HG02884 (cell line): ENCODE measurements around the gene SPATA12.
A peak's percentile ranks its signal among the peaks of the same experiment; 100 is the strongest.

Experiments
- ATAC-seq: cut with Tn5 transposase; IDR thresholded peaks from one replicate; pipeline ENCODE4 v1.9.1; 2021; ENCODE audit warnings: mild to moderate bottlenecking, moderate library complexity; ENCODE audit not compliant: unreplicated experiment

Gene SPATA12

GRCh38 chr3:57048728-57049127 lies 11.7 kb upstream of the SPATA12 start:
- ATAC-seq, result no peak

DNA sequence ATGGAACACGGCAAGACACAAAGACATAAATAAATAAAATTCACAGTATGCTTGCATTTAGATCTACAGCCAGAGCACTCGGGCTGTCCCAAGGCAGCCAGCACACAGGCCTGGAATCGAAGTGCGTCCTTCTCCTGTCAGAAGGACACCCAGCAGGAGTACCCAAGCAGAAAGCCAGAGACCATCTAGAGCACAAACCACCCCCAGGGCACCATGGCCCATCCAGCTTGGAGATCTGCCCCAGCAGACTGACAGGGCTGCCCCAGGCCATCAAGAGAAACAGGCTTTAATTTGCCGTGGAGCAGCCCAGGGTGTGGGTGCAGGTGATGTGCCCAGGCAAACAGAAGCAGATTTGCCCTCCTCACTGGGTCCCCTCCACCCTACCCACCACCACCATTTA lies 7.8 kb upstream of the SPATA12 start:
- no peak for ATAC-seq

- ATAC-seq, result no peak
Measured at GRCh38 chr3:57053122-57053521, 7.3 kb upstream of the SPATA12 start.

DNA sequence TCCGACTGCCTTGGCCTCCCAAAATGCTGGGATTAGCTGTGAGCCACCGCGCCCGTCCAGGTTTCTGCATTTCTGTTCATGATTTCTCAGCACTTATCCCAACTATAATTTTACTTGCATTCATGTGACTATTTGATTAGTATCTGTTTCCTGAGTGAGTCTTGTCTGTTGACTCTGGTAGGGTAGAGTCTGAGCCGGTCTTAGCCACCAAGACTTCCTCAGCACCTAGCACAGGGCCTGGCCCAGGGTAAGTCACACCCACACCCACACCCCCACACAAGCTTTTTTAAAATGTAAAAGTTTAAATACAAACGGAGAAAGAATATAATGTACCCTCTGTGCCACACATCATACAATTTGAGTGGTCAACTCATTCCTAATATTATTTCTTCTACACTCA lies 3.1 kb upstream of the SPATA12 start:
- no peak for ATAC-seq

DNA sequence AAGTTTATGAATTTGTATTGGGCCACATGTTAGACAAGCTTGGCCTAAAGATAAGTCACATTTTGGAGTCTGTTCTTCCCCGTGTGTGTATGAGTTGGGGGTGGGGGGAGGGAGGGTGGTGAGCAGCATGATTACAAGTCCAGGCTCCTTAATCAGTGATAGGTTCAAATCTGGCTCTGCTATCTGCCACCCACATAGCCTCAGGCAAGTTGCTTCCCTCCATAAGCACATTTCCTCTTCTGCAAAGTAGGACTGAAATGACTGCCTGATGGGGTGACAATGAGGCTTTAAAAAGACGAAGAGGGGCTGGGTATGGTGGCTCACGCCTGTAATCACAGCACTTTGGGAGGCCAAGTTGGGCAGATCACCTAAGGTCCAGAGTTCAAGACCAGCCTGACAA lies 1.1 kb upstream of the SPATA12 start:
- ATAC-seq, result no peak

GRCh38 chr3:57061556-57061955 lies 1.1 kb downstream of the SPATA12 start:
- ATAC-seq, result no peak

- no peak for ATAC-seq
Measured at GRCh38 chr3:57062101-57062631, 1.7 kb downstream of the SPATA12 start.

DNA sequence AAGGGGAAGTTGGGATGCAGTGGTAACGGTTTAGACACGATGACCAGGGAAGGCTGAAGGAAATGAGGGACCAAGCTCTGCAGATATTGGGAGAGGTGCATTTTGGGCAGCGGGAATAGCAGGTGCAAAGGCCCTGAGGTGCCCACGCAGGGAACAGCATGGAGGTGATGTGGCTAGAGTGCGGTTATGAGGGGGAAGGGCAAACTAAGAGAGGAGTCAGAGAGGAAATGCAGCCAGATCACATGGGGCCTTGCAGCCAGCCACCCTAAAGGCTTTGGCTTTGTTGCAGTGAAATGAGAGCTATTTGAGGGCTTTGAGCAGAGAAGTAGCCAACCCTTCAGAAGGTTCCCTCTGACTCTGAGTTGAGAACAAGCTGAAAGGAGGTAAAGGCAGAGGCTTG lies 2.6 kb downstream of the SPATA12 start:
- ATAC-seq, result no peak

GRCh38 chr3:57064001-57064400 lies 3.5 kb downstream of the SPATA12 start:
- ATAC-seq, result no peak

GRCh38 chr3:57064572-57064971 lies 4.1 kb downstream of the SPATA12 start:
- no peak for ATAC-seq

DNA sequence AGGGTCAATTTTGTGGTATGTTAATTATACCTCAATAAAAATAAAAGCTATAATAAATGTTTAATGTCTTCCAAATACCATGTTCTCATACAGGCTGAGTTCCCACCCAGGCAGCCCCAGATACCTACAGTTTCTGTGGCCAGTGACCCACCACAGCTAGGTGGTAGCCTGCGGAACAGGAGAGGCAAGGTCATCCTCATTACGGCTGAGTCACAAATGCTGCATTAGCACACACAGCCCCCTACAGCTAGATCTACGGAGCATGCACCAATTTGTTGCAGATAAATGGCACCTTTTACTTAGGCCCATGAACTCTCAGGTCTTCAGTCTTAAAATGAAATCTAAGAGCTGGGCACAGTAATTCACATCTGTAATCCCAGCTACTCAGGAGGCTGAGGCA lies 5.1 kb downstream of the SPATA12 start:
- no peak for ATAC-seq

GRCh38 chr3:57066471-57066870 lies 6.0 kb downstream of the SPATA12 start:
- ATAC-seq, result no peak

GRCh38 chr3:57068437-57069089 lies 8.1 kb downstream of the SPATA12 start:
- ATAC-seq, result peak; percentile 98

DNA sequence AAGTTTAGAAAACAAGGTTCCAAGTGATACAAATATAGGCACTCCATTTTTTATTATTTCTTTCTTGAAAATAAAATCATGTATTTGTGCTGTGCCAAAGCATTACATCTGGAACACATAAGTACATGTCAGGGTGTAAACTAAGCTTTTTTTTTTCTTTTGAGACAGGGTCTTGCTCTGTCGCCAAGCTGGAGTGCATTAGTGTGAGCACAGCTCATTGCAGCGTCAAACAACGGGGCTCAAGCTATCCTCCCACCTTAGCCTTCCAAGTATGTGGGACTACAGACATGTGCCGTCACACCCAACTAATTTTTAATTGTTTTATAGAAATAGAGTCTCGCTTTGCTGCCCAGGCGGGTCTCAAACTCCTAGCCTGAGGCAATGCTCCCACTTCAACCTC lies 9.0 kb downstream of the SPATA12 start:
- no peak for ATAC-seq

DNA sequence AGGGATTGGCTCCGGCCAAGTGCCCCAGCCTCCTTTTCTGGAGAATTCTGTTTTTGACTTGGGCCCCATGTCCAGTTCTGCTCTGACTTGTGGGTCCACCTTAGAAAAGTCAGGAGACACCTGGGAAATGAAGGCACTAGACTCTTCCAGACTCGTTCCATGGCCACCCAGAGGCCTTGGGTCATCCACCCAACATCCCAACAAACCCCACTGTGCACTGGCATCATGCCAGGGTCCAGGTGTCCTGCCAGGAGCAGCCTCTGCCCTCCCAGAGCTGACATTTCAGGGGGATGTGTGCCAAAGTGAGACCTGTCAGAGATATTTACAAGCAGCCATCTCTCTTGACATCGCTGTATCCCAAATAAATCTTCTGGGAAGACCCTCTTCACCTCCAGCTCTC lies 13.2 kb downstream of the SPATA12 start:
- no peak for ATAC-seq

DNA sequence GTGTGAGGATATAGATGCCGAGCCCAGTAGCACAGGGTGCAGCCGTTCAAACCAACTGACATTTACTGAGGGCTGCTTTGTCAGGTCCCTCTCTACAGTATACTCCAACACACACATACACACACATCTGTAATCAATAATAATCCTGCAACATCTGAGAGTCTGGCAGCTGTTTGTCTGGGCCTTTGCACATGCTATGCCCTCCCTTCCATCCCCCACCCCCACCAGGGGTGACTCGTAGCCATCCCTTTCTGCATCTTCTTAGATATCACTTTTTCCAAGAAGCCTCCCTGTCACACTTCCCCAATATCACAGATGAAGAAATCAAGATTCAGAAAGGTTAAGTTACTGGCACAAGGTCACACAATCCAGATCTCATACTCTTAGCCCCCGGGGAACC lies 13.7 kb downstream of the SPATA12 start:
- no peak for ATAC-seq

DNA sequence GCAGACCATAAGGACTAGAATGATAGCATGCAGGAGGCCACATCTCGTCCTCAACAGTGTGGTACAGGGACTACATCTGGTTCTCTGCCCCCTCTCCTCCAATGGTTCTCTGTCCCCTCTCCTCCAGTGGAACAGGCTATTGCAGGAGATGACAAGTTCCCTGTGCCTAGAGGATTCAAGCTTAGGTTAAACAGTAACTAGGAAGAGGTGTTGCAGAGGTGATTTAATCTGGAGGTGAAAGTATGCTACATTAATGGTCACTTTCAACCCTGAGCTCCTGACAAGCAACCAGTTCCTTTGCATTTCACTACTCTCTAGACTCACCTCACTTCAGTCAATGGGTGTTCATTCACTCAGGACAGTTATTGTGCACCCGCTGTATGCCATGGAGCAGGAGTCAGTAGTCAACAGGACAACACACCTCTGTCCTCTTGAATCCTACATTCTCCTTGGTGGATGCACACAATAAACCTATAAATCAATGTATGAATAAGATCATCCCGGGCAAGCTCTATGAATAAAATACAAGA lies 16.0 kb downstream of the SPATA12 start:
- ATAC-seq, result no peak

DNA sequence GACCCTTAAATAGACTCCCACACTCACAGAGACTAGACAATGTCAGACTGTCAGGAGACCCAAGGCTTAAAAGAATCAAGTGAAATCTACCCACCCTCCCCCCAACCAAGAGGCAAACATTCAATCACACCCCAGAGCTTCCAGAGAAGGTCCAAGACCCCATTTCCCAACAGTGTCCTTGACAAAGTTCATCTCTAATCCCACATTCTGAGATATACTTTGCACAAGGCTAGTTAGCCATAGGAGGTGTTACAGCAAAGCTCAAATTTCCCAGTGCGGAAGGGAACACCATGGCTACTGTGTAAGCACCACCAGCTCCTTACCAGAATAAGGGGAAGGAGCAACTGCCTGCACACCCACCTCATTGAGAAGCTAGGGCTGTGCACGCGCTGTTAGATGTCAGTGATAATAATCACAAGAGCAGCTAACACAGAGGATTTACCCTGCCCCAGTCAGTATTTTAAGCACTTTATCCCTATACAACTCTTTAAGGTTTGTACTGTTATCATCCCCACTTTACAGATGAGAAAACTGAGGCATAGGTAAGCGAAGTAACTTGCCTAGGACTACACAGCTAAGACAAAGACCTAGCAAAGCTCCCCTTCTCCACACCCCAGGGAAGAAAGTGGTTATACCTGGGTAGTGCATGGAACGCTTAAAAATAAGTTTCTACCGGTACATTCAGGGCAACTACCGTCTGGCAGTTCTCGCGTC lies 17.3 kb downstream of the SPATA12 start:
- ATAC-seq, result no peak

- ATAC-seq, result no peak
Measured at GRCh38 chr3:57078344-57078634, 17.8 kb downstream of the SPATA12 start.

GRCh38 chr3:57078635-57079473 lies 18.4 kb downstream of the SPATA12 start:
- ATAC-seq, result no peak

GRCh38 chr3:57079474-57079831 lies 19.0 kb downstream of the SPATA12 start:
- no peak for ATAC-seq

GRCh38 chr3:57080171-57080570 lies 19.7 kb downstream of the SPATA12 start:
- no peak for ATAC-seq
